ENCODE measurements around the gene SYT15. TPM values are rescaled to one million over a fixed set of nuclear protein-coding genes. Genes with fewer than 3 reads are reported as not detected.

Gene SYT15
- total and polyA plus RNA-seq, 8 donors = 2.1 to 10.7 (median 3.3) TPM

DNA sequence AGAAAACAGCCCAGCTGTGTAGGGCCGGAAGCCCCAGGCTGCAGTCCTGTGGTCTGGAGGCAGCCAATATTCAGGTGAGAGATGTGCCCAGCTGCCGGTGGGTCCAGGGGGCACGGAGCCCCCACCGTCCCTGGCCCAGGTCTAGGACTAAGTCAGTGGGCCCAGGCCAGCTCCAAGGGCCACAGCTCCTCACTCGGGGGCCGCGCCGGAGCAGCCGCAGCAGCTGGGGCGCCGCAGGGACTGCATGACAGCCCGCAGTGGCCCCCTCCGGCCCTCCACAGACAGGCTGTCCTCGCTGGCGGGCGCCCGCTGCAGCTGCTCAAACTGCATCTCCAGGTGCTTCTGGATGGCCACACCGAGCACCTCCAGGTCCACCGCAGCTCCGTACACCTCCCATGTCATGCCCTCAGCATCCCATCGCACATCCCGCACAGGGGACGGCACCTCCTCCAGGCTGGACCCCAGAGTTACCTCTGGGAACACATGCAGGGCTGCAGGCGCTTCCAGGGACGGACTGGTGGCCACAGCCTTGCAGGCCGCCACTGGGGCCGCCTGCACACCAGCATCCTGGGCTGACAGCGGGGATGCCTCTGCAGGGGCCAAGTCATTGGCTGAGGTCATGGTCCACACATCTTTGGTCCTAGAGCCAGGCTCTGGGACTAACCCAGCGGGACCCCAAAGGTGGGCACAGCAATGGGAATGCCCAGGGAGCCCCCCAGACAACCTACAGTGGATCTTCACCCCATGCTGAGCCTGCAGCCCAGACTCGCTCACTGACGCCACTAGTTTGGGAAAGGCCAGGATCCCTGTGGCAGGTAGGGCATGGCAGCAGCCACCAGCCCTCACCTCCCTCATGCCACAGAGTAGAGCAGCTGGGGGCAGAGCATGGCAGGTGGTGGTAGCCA is 29.5 kb upstream of the SYT15 start:
- FAIRE-seq (no peak), DNase-seq (peak in 5 of 6 donors; percentile 2 to 84 (median 13)), ATAC-seq (no peak)
- H3K9me3 ChIP-seq = no peaks in the 10 kb centered on the region
- no peaks in the 10 kb centered on the region for H3K4me1 ChIP-seq
- no peak overlapping the region for H3K27ac ChIP-seq
- H3K4me3 ChIP-seq = no peak overlapping the region
- intact Hi-C loops (cut with DNase I) = no loop called here
- H3K36me3 ChIP-seq = no peaks in the 10 kb centered on the region
- no peaks in the 10 kb centered on the region for H3K27me3 ChIP-seq
- TF ChIP-seq, protein P1, sequence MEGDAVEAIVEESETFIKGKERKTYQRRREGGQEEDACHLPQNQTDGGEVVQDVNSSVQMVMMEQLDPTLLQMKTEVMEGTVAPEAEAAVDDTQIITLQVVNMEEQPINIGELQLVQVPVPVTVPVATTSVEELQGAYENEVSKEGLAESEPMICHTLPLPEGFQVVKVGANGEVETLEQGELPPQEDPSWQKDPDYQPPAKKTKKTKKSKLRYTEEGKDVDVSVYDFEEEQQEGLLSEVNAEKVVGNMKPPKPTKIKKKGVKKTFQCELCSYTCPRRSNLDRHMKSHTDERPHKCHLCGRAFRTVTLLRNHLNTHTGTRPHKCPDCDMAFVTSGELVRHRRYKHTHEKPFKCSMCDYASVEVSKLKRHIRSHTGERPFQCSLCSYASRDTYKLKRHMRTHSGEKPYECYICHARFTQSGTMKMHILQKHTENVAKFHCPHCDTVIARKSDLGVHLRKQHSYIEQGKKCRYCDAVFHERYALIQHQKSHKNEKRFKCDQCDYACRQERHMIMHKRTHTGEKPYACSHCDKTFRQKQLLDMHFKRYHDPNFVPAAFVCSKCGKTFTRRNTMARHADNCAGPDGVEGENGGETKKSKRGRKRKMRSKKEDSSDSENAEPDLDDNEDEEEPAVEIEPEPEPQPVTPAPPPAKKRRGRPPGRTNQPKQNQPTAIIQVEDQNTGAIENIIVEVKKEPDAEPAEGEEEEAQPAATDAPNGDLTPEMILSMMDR (IDR thresholded peaks at IDR 0.05) = no peak
- WGBS, 2 donors = 89 to 92% methylated on average over 31 of the region's 31 CpGs

- ATAC-seq = no peak
- Histone ChIP-seq H3K36me3 (no peaks in the 10 kb centered on the region), H3K4me1 (peaks cover 0 to 1% (median 0%) of the 10 kb centered on the region in 3 donors), H3K27ac (no peak overlapping the region), H3K9me3 (no peaks in the 10 kb centered on the region), H3K4me3 (no peak overlapping the region), H3K27me3 (no peaks in the 10 kb centered on the region)
- FAIRE-seq = no peak
- DNase-seq = peak in 5 of 6 donors; percentile 2 to 87 (median 14)
- intact Hi-C loops (cut with DNase I) = no loop called here
- WGBS, 2 donors = 87 to 88% methylated on average over 20 of the region's 20 CpGs
- TF ChIP-seq, protein P1 (IDR thresholded peaks at IDR 0.05) = no peak
Measured at GRCh38 chr10:46550076-46550790, 28.7 kb upstream of the SYT15 start.

DNA sequence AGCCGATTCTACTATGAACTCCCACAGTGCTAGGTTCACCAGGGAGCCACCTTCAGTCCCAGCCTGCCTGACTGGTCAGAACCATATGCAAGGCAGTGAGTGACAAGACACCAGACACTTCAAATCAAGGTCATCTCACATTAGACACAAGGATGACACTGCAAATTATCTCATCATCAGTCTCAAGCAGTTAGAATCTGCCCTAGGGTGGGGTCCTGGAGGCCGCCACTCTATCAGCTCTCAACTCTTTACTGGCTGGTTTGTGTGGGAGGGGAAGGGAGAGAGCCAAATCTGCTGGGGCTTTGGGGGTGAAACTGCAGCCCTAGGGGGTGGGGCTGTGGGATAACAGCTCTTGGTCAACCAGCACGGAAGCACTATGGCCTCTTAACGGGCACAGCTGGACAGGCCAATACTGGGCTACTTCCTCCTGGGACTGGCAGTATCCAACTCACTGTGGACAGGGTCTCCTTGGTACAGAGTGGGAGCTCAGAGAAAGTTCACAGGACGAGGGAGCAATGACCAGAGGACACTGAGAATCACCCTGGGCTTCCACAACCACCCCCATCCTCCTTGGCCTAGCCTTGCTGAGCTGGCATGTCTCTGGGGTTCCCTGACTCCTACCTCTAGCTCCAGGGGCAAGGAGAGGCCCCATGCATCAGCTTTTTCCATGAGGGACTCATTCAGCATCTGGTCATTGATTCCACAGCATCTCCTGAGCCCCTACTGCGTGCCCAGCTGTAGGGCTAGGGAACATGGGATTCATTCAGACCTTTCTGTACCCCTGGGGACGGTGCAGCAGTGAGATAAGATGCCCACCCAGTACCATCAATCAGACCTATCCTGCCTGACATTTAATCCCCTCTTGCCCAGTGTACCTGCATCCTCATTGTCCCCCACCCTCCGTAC is 27.9 kb upstream of the SYT15 start:
- H3K4me3 ChIP-seq = no peak overlapping the region
- DNase-seq (peak in 4 of 6 donors; percentile 1 to 58 (median 28)), ATAC-seq (no peak), FAIRE-seq (no peak)
- intact Hi-C loops (cut with DNase I) = no loop called here
- WGBS, 2 donors = 80% methylated on average over 8 of the region's 8 CpGs
- H3K36me3 ChIP-seq = no peaks in the 10 kb centered on the region
- H3K27me3 ChIP-seq = no peaks in the 10 kb centered on the region
- TF ChIP-seq, protein P1 (IDR thresholded peaks at IDR 0.05) = no peak
- H3K9me3 ChIP-seq = no peaks in the 10 kb centered on the region
- H3K4me1 ChIP-seq = peaks cover 0 to 5% (median 0%) of the 10 kb centered on the region in 3 donors
- H3K27ac ChIP-seq = no peak overlapping the region

DNA sequence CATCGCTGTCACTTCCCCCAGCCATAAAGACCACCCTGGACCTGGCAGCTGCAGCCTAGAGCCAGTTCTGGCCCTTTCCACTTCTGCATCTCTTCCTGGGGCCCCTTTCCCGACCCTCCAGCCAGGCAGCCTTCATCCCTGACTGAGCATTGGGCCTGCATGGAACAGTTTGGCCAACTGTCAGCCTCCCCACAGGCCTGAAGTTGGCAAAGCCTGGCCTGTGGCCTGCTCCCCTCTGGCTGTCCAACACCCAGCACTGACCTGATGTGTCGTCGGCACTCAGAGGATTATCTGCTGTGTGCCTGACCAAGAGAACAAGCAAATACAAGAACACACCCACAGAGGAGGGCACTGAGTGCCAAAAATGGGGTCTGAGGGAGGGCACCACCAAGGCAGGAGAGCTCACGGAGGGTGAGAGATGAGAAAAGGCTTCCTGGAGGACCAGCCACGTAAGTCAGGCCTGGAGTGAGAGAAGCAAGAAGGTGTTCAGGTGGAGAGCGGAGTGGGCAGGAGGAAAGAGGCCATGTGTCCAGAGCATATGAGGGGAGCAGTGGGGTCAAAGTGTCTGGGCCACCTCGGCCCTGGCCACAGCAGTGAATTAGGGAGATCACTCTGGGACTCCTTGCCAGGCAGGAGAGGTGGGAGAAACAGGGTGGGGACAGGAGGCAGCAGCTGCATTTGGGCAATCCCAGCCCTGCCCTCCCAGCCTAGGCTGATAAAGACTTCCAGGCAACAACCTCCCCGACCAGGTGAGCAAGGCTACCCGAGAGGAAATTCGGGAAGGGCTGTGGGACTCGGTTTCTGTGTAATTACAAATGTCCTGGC is 27.0 kb upstream of the SYT15 start:
- H3K27ac ChIP-seq = no peak overlapping the region
- no peaks in the 10 kb centered on the region for H3K36me3 ChIP-seq
- no peaks in the 10 kb centered on the region for H3K9me3 ChIP-seq
- FAIRE-seq (no peak), DNase-seq (peak in 5 of 6 donors; percentile 4 to 71 (median 14)), ATAC-seq (no peak)
- H3K4me1 ChIP-seq = peaks cover 0 to 5% (median 0%) of the 10 kb centered on the region in 3 donors
- intact Hi-C loops (cut with DNase I) = no loop called here
- H3K27me3 ChIP-seq = no peaks in the 10 kb centered on the region
- no peak overlapping the region for H3K4me3 ChIP-seq
- WGBS, 2 donors = 84 to 89% methylated on average over 12 of the region's 12 CpGs
- TF ChIP-seq, protein P1 (IDR thresholded peaks at IDR 0.05) = no peak
